ENCODE measurements around the gene ESRRA. TPM values are rescaled to one million over a fixed set of nuclear protein-coding genes. Genes with fewer than 3 reads are reported as not detected.

The ESRRA gene
- total and polyA plus RNA-seq, 2 of the 8 experiments (the other 6 are each of a cell fraction or from before 2014, with no cell fraction given): 18.2 to 37.0 TPM

- 3% methylated on average over 59 of the region's 61 CpGs; no CpG with 5 or more reads in 1 of the 2 experiments for WGBS, 2 experiments (ENCODE audit: extremely low coverage in 1 of 2, insufficient coverage in 1 of 2, insufficient read length in 1 of 2, insufficient replicate concordance in 2 of 2, low coverage in 1 of 2, low lambda C conversion rate in 2 of 2, missing lambda C conversion rate in 1 of 2)
- H3K4me3 ChIP-seq (ENCODE audit: extremely low read depth in 1 of 4, insufficient read depth in 2 of 4, low read depth in 3 of 4, low read length in 4 of 4): peak within 1 kb of the TSS; percentile 73 to 80 (median 77)
- H4K8ac ChIP-seq (ENCODE audit: extremely low read depth, insufficient read depth, low read length): peak within 1 kb of the TSS; percentile 97
- H4K20me1 ChIP-seq (replicated peaks in 1 of 2; ENCODE audit: control insufficient read depth in 1 of 2, insufficient read depth in 2 of 2, low read length in 2 of 2): peaks cover 0 to 4% of the 10 kb centered on the region in 2 experiments
- H3K27ac ChIP-seq (ENCODE audit: low read depth, low read length): peak within 1 kb of the TSS; percentile 91
- peaks cover 1 to 12% (median 3%) of the 10 kb centered on the region in 4 experiments; a peak in 6 of 7 replicates for H3K4me1 ChIP-seq (replicated peaks in 1 of 4; ENCODE audit: control insufficient read depth in 3 of 4, insufficient read depth in 4 of 4, low read length in 3 of 4)
- peak within 1 kb of the TSS; percentile 70 to 85 (median 79) for H3K9ac ChIP-seq (replicated peaks in 1 of 4; ENCODE audit: extremely low read depth in 1 of 4, low read depth in 3 of 4, low read length in 3 of 4)
- peak within 1 kb of the TSS; percentile 99 for H4K5ac ChIP-seq (ENCODE audit: insufficient read length, low read depth, low read length)
- H3K36me3 ChIP-seq (ENCODE audit: control insufficient read depth in 2 of 4, insufficient read depth in 4 of 4, low read length in 3 of 4): peaks cover 2 to 26% (median 15%) of the 10 kb centered on the region in 4 experiments; a peak in 7 of 8 replicates
- H2BK120ac ChIP-seq (replicated peaks; ENCODE audit: low read depth, low read length): peak within 1 kb of the TSS; percentile 94
- 0 out of 2 replicates have a peak within 1 kb of the TSS, but pooled peaks have one; percentile 40 for H2AFZ ChIP-seq (ENCODE audit: low read length)
- H3K4me2 ChIP-seq (ENCODE audit: insufficient read depth in 1 of 2, low read depth in 2 of 2, low read length in 2 of 2): peak within 1 kb of the TSS; percentile 60 to 75
- peak within 1 kb of the TSS; percentile 91 for H3K56ac ChIP-seq (replicated peaks; ENCODE audit: insufficient read length, low read depth, low read length)
- H3K27me3 ChIP-seq (replicated peaks in 1 of 4; ENCODE audit: control insufficient read depth in 3 of 4, extremely low read depth in 1 of 4, insufficient read depth in 3 of 4, low read length in 3 of 4): no peaks in the 10 kb centered on the region
- no peaks in the 10 kb centered on the region for H3K9me3 ChIP-seq (ENCODE audit: insufficient read depth in 2 of 2, low read depth in 1 of 2, low read length in 1 of 2)
- H3K14ac ChIP-seq (ENCODE audit: insufficient read length): no peak within 1 kb of the TSS
- peak within 1 kb of the TSS; percentile 97 for H3K4ac ChIP-seq (replicated peaks; ENCODE audit: insufficient read length, low read depth, low read length)
- H3K79me2 ChIP-seq (ENCODE audit: control insufficient read depth in 1 of 2, insufficient read depth in 2 of 2, low read length in 2 of 2): peaks cover 0 to 18% of the 10 kb centered on the region in 2 experiments; a peak in 1 of 4 replicates
- 0 out of 2 replicates have a peak within 1 kb of the TSS, but pooled peaks have one; percentile 60 for H2BK12ac ChIP-seq (ENCODE audit: low read depth, low read length)
- H3K23me2 ChIP-seq (ENCODE audit: low read depth, low read length): peaks cover 5% of the 10 kb centered on the region; the same call in 1 of the 2 replicates
- ChIA-PET CTCF (ENCODE audit: partially characterized antibody) (interaction anchor here (0.7 to 20.8 kb wide), 16 partner anchors 12 to 371 kb away, joined by 3 to 614 read pairs (median 4); partner anchors contain the start of genes BAD, CATSPERZ, CCDC88B and NUDT22), POLR2A (ENCODE audit: partially characterized antibody) (interaction anchor here (0.6 to 6.6 kb wide), 27 partner anchors 8 to 248 kb away, joined by 3 to 61 read pairs (median 6); partner anchors contain the start of genes CCDC88B, DNAJC4, ESRRA and FERMT3)
- H4K91ac ChIP-seq (replicated peaks; ENCODE audit: insufficient read length, low read length): peak within 1 kb of the TSS; percentile 96
- H3K23ac ChIP-seq (ENCODE audit: insufficient read length): no peak within 1 kb of the TSS
- peak within 1 kb of the TSS; percentile 84 for H2BK5ac ChIP-seq (ENCODE audit: low read depth, low read length)
- FAIRE-seq (no peak), DNase-seq (ENCODE audit: low read depth in 1 of 2, low spot score in 2 of 2) (peak in 1 of 2 experiments; percentile 90)
- H2BK15ac ChIP-seq (ENCODE audit: low read length): peak within 1 kb of the TSS; percentile 88; the same call in 1 of the 2 replicates
- peak within 1 kb of the TSS; percentile 71; the same call in 1 of the 2 replicates for H2AK5ac ChIP-seq (ENCODE audit: low read depth, low read length)
- peak within 1 kb of the TSS; percentile 71 for H3K18ac ChIP-seq (ENCODE audit: extremely low read depth, low read length)
- peaks cover 7% of the 10 kb centered on the region; the same call in 1 of the 2 replicates for H3K79me1 ChIP-seq (ENCODE audit: low read depth, low read length)
- no peak within 1 kb of the TSS for H2BK20ac ChIP-seq (ENCODE audit: low read length)
- TF ChIP-seq KDM1A (IDR thresholded peaks at IDR 0.05; ENCODE audit: borderline replicate concordance, low read length) (no peak), BCL11A (IDR thresholded peaks at IDR 0.05; ENCODE audit: low read depth in 2 of 2, low read length in 2 of 2) (no peak), CEBPB (IDR thresholded peaks at IDR 0.05; ENCODE audit: low read depth, low read length) (peak; percentile 51; the same call in 1 of the 2 replicates), FOSL1 (IDR thresholded peaks at IDR 0.05; ENCODE audit: insufficient read depth, low read depth, low read length) (no peak), GTF2F1 (IDR thresholded peaks at IDR 0.05; ENCODE audit: borderline replicate concordance, low read depth, low read length) (no peak), CBX8 (IDR thresholded peaks at IDR 0.05; ENCODE audit: borderline replicate concordance, low read depth, low read length) (no peak), KDM4A (IDR thresholded peaks at IDR 0.05; ENCODE audit: low read depth, low read length, severe bottlenecking) (no peak), POLR2AphosphoS5 (IDR thresholded peaks at IDR 0.05; ENCODE audit: low read depth, low read length) (no peak), JUN (IDR thresholded peaks at IDR 0.05; ENCODE audit: low read depth, low read length) (no peak), HDAC2 (IDR thresholded peaks at IDR 0.05; ENCODE audit: borderline replicate concordance in 1 of 2, low read depth in 2 of 2, low read length in 2 of 2) (peak in 1 of 2 experiments; percentile 26; a peak in 1 of 4 replicates)
Observed at GRCh38 chr11:64317961-64318765, 12.8 kb downstream of the ESRRA start, which contains the start of gene PRDX5. TSS of gene PRDX5 (plus strand) at chr11:64318121. CDS start at chr11:64318216, 95 bp downstream.
